HG02943 (cell line): ENCODE measurements around the gene COPS7A.

Experiments
- ATAC-seq: cut with Tn5 transposase; IDR thresholded peaks from one replicate; pipeline ENCODE4 v1.9.1; 2021; ENCODE audit warnings: mild to moderate bottlenecking, low read depth, moderate library complexity; ENCODE audit not compliant: unreplicated experiment

Gene COPS7A

GRCh38 chr12:6779708-6780432 lies 56.0 kb downstream of the COPS7A start:
- no peak for ATAC-seq

DNA sequence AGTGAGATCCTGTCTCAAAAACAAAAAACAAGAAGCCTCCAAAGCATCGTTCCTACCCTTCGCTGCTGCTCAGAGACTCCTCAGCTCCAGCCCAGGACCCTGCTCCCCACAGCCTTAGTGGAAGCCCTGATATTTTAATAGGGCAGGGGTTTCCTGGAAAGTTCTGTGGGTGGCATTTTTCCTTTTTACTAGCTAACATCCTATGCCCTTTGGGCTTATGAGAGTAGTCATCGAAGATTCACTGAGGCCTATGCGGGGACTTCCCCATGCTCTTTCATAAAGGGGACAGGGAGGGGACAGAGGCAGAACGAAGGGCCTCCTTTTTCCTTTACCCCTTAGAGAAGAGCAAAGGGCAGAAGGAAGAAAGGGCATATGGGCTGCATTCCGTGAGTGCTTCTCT lies 56.7 kb downstream of the COPS7A start:
- ATAC-seq, result no peak
